ENCODE results near the gene ENTREP3.

The ENTREP3 gene, protein sequence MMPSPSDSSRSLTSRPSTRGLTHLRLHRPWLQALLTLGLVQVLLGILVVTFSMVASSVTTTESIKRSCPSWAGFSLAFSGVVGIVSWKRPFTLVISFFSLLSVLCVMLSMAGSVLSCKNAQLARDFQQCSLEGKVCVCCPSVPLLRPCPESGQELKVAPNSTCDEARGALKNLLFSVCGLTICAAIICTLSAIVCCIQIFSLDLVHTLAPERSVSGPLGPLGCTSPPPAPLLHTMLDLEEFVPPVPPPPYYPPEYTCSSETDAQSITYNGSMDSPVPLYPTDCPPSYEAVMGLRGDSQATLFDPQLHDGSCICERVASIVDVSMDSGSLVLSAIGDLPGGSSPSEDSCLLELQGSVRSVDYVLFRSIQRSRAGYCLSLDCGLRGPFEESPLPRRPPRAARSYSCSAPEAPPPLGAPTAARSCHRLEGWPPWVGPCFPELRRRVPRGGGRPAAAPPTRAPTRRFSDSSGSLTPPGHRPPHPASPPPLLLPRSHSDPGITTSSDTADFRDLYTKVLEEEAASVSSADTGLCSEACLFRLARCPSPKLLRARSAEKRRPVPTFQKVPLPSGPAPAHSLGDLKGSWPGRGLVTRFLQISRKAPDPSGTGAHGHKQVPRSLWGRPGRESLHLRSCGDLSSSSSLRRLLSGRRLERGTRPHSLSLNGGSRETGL

DNA sequence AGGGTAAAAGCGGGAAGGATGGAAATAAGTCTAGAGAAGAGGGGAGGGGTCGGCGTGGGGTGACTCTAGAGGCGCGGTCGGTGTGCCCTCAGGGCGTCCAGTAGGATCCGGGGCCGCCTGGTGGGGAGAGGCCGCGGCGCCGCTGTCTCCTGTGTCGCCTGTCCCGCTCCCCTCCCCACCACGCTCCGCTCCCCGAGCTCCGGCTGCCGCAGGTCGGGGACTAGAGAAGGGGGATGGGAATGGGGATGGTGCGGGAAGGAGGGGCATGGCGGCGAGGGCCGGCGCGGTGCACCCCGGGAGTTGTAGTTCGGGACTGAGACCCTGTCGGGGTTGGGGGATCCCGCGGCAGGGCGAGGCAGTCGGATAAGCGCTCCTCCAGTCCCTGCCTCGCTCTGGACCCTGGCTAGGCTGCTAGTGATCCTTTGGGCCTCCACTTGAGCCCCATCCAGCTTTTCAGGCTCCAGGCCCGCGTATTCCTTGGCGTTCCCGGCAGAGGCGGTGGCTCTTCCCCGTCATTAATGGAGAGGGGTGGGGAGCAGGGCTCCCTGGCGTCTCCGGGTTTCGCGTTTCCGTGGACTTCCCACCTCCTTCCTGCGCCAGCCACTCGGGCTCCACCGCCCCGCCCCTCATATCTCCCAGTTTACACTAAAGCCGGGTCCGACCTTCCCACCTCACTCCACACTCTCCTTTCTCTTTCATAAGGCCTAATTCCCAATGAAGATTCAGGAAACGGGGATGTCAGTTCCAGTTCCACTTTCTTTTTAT, at the start of gene ENTREP3:
Gene ENTREP3, minus strand, starts transcription at position 241 of the 765 bp plus-strand sequence. CDS start 606 bp downstream, outside the sequence.
- TF ChIP-seq, protein P1, sequence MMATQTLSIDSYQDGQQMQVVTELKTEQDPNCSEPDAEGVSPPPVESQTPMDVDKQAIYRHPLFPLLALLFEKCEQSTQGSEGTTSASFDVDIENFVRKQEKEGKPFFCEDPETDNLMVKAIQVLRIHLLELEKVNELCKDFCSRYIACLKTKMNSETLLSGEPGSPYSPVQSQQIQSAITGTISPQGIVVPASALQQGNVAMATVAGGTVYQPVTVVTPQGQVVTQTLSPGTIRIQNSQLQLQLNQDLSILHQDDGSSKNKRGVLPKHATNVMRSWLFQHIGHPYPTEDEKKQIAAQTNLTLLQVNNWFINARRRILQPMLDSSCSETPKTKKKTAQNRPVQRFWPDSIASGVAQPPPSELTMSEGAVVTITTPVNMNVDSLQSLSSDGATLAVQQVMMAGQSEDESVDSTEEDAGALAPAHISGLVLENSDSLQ (IDR thresholded peaks at IDR 0.05), result no peak
- TF ChIP-seq SUZ12 (IDR thresholded peaks at IDR 0.05) (no peak), HDGF (IDR thresholded peaks at IDR 0.05; ENCODE audit: borderline replicate concordance) (no peak; the same call in 1 of the 2 replicates), TARDBP (IDR thresholded peaks at IDR 0.05) (no peak), FOXA1 (IDR thresholded peaks at IDR 0.05) (no peak), NFRKB (IDR thresholded peaks at IDR 0.05) (no peak), ZNF384 (IDR thresholded peaks at IDR 0.05) (no peak), FOXM1 (IDR thresholded peaks at IDR 0.05; ENCODE audit: borderline replicate concordance) (no peak), L3MBTL2 (conservative IDR thresholded peaks at IDR 0.05) (no peak), BHLHE40 (IDR thresholded peaks at IDR 0.05; ENCODE audit: borderline replicate concordance) (no peak), CTBP1 (IDR thresholded peaks at IDR 0.05; ENCODE audit: borderline replicate concordance) (no peak), SP1 (IDR thresholded peaks at IDR 0.05) (no peak), LEF1 (IDR thresholded peaks at IDR 0.05; ENCODE audit: borderline replicate concordance) (no peak), ELF4 (IDR thresholded peaks at IDR 0.05) (no peak), FOXK2 (IDR thresholded peaks at IDR 0.05) (no peak), ARNT (IDR thresholded peaks at IDR 0.05) (no peak)
- ChIA-PET POLR2A (interaction anchor here (1.0 to 4.1 kb wide), 7 partner anchors 11 to 68 kb away, joined by 3 to 35 read pairs (median 14); partner anchors contain the start of genes CLK2 and FDPS), CTCF (interaction anchor here (0.6 kb wide), 1 partner anchor 15 kb away, joined by 6 read pairs; no protein-coding TSS in a partner anchor)
- DNase-seq (ENCODE audit: extremely low spot score), result peak; percentile 92

DNA sequence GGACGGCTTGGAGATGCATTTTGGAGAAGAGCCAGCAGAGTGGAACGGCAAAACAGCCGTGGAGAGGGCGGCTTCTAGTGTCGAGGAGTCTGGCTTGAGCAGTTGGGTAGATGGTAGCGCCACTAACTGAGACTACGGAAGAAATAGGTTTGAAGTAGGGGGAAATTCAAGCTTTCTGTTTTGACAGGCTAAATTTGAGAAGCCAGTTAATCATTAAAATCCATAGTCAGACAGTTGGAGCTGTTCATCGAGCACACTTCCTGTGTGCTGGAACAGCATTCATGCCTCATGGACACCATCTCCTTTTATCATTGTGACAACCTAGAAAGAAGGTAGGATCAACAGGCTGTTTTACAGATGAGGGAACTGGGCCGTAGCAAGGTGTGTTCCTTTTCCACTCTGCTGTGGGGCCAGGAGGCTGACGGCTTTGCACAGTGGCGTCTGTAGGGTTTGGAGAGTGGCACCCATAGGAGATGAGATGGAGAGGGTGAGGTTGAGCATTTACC, 49.3 kb upstream of the ENTREP3 start:
- CTCF ChIA-PET, result interaction anchor here (1.5 to 4.2 kb wide), 2 partner anchors 28 to 54 kb away, joined by 6 to 29 read pairs; no protein-coding TSS in a partner anchor
- no peak for DNase-seq (ENCODE audit: extremely low spot score)
- POLR2A ChIA-PET, result no interaction called here
- no peak for TF ChIP-seq ARNT (IDR thresholded peaks at IDR 0.05)
- TF ChIP-seq SUZ12 (IDR thresholded peaks at IDR 0.05), result no peak
- TF ChIP-seq FOXM1 (IDR thresholded peaks at IDR 0.05; ENCODE audit: borderline replicate concordance), result no peak
- TF ChIP-seq ZNF384 (IDR thresholded peaks at IDR 0.05), result no peak

DNA sequence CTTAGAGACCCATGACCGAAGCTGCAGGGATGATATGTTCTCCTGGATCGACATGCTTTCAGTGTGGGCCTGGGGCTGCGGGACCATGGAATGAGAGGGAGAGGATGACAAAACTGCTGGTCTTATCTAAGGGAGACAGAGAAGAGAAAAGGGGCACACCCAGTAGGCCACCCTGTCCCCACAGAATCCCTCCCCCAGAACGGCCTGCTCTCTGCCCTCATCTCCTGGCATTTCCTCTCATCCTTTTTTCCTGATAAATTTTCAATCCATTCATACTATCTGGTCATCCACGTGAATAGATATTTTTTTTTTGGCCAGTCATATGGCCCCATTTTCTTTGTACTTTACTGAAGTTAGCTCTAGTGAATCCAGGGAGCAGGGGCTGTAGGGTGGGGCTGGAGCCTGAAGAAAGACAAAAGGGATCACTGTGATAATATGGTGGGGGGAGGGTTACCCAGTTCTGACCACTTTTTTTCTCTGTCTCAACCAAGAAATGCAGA, 46.1 kb upstream of the ENTREP3 start, which contains the start of gene PKLR:
Gene PKLR, minus strand, starts transcription at position 97 of the 500 bp plus-strand sequence. Its CDS starts 43 bp downstream, at position 54.
- CTCF ChIA-PET, result interaction anchor here (0.8 kb wide), 1 partner anchor 792 kb away, joined by 7 read pairs; no protein-coding TSS in a partner anchor
- no peak for DNase-seq (ENCODE audit: extremely low spot score)
- no peak for TF ChIP-seq BHLHE40 (IDR thresholded peaks at IDR 0.05; ENCODE audit: borderline replicate concordance)
- TF ChIP-seq, protein P1 (IDR thresholded peaks at IDR 0.05), result no peak
- TF ChIP-seq HDGF (IDR thresholded peaks at IDR 0.05; ENCODE audit: borderline replicate concordance), result no peak
- no peak for TF ChIP-seq LEF1 (IDR thresholded peaks at IDR 0.05; ENCODE audit: borderline replicate concordance)
- TF ChIP-seq SP1 (IDR thresholded peaks at IDR 0.05), result no peak
- TF ChIP-seq CTBP1 (IDR thresholded peaks at IDR 0.05; ENCODE audit: borderline replicate concordance), result no peak
- TF ChIP-seq FOXK2 (IDR thresholded peaks at IDR 0.05), result no peak
- no peak for TF ChIP-seq ARNT (IDR thresholded peaks at IDR 0.05)
- no peak for TF ChIP-seq FOXM1 (IDR thresholded peaks at IDR 0.05; ENCODE audit: borderline replicate concordance)
- TF ChIP-seq TARDBP (IDR thresholded peaks at IDR 0.05), result no peak
- no peak for TF ChIP-seq NFRKB (IDR thresholded peaks at IDR 0.05)
- TF ChIP-seq ELF4 (IDR thresholded peaks at IDR 0.05), result no peak
- no peak for TF ChIP-seq L3MBTL2 (conservative IDR thresholded peaks at IDR 0.05)
- POLR2A ChIA-PET, result interaction anchor here (1.0 kb wide), 1 partner anchor 39 kb away, joined by 3 read pairs; the partner anchor contains the start of gene SCAMP3

DNA sequence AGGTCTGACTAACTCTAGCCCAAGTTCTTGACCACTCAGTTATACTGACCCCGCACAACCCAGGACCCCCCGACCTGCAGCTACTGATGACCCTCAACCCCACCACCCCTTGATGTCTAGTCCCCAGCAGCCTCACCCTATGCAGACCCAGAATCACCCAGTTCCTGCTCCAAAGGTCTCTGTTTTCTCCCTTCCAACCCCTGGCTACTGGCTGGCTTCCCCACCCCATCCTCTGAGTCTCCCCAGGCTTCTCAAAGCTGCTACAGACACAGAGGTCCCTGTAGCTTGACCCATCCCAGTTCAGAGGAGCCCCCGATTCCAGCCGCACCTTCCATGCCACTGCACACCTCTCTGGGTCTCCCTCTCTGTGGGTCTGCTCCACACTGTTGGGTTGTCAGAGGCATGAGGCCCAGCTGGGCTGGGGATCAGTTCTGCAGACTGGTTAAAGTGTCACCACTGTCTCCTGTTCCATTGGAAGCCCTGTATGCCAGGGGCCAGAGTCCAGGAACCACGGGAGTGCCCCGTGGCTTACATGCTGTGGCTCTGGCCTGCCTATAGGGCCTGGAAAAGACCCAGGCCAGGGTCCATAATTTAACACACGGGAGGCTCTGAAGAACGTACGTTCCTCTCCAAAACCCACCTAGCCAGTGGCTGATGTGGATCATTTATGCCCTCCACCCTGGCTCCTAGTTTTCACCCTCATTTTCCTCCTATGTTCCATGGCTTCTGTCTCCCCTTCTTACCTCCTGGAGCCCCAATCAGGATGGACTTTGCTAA, 45.5 kb upstream of the ENTREP3 start:
- POLR2A ChIA-PET, result interaction anchor here (1.0 to 1.4 kb wide), 2 partner anchors 27 to 39 kb away, joined by 3 to 4 read pairs; partner anchors contain the start of genes CLK2 and SCAMP3
- TF ChIP-seq SP1 (IDR thresholded peaks at IDR 0.05) (no peak), ELF4 (IDR thresholded peaks at IDR 0.05) (no peak), LEF1 (IDR thresholded peaks at IDR 0.05; ENCODE audit: borderline replicate concordance) (no peak), L3MBTL2 (conservative IDR thresholded peaks at IDR 0.05) (no peak), NFRKB (IDR thresholded peaks at IDR 0.05) (no peak), FOXK2 (IDR thresholded peaks at IDR 0.05) (no peak), CTBP1 (IDR thresholded peaks at IDR 0.05; ENCODE audit: borderline replicate concordance) (no peak), FOXA1 (IDR thresholded peaks at IDR 0.05) (no peak), ZNF384 (IDR thresholded peaks at IDR 0.05) (no peak), BHLHE40 (IDR thresholded peaks at IDR 0.05; ENCODE audit: borderline replicate concordance) (no peak), ARNT (IDR thresholded peaks at IDR 0.05) (no peak), TARDBP (IDR thresholded peaks at IDR 0.05) (no peak), HDGF (IDR thresholded peaks at IDR 0.05; ENCODE audit: borderline replicate concordance) (no peak), SUZ12 (IDR thresholded peaks at IDR 0.05) (no peak), FOXM1 (IDR thresholded peaks at IDR 0.05; ENCODE audit: borderline replicate concordance) (no peak)
- no peak for DNase-seq (ENCODE audit: extremely low spot score)
- CTCF ChIA-PET, result interaction anchor here (1.6 kb wide), 1 partner anchor 24 kb away, joined by 4 read pairs; no protein-coding TSS in a partner anchor

Measured in HEK293T (cell line).